ENCODE measurements around the gene FSHR.

FSHR gene

GRCh38 chr2:49068613-49069012 is 85.7 kb downstream of the FSHR start:
- H3K27ac Mint-ChIP-seq, result no peak overlapping the region
- H3K9me3 Mint-ChIP-seq (ENCODE audit: low read depth), result peaks cover 3% of the 10 kb centered on the region
- H3K4me3 Mint-ChIP-seq, result no peak overlapping the region
- H3K27me3 Mint-ChIP-seq, result no peaks in the 10 kb centered on the region
- no peaks in the 10 kb centered on the region for H3K4me1 Mint-ChIP-seq (ENCODE audit: low read depth)
- H3K36me3 Mint-ChIP-seq, result no peaks in the 10 kb centered on the region

GRCh38 chr2:49067971-49068370 is 86.3 kb downstream of the FSHR start:
- Mint-ChIP-seq H3K4me3 (no peak overlapping the region), H3K27me3 (no peaks in the 10 kb centered on the region), H3K36me3 (no peaks in the 10 kb centered on the region), H3K9me3 (ENCODE audit: low read depth) (peaks cover 3% of the 10 kb centered on the region), H3K27ac (no peak overlapping the region), H3K4me1 (ENCODE audit: low read depth) (no peaks in the 10 kb centered on the region)

- Mint-ChIP-seq H3K4me3 (no peak overlapping the region), H3K4me1 (ENCODE audit: low read depth) (no peaks in the 10 kb centered on the region), H3K27me3 (no peaks in the 10 kb centered on the region), H3K36me3 (no peaks in the 10 kb centered on the region), H3K9me3 (ENCODE audit: low read depth) (peaks cover 16% of the 10 kb centered on the region), H3K27ac (no peak overlapping the region)
These were observed 101.2 kb downstream of the FSHR start for GRCh38 chr2:49053156-49053555.

GRCh38 chr2:49050265-49050664 is 104.0 kb downstream of the FSHR start:
- Mint-ChIP-seq H3K36me3 (no peaks in the 10 kb centered on the region), H3K27me3 (no peaks in the 10 kb centered on the region), H3K4me3 (no peak overlapping the region), H3K9me3 (ENCODE audit: low read depth) (no peaks in the 10 kb centered on the region), H3K4me1 (ENCODE audit: low read depth) (no peaks in the 10 kb centered on the region), H3K27ac (no peak overlapping the region)

GRCh38 chr2:49049161-49049560 is 105.2 kb downstream of the FSHR start:
- H3K36me3 Mint-ChIP-seq, result no peaks in the 10 kb centered on the region
- no peaks in the 10 kb centered on the region for H3K27me3 Mint-ChIP-seq
- no peak overlapping the region for H3K27ac Mint-ChIP-seq
- H3K9me3 Mint-ChIP-seq (ENCODE audit: low read depth), result no peaks in the 10 kb centered on the region
- no peak overlapping the region for H3K4me3 Mint-ChIP-seq
- no peaks in the 10 kb centered on the region for H3K4me1 Mint-ChIP-seq (ENCODE audit: low read depth)

- H3K4me3 Mint-ChIP-seq, result no peak overlapping the region
- no peak overlapping the region for H3K27ac Mint-ChIP-seq
- no peaks in the 10 kb centered on the region for H3K36me3 Mint-ChIP-seq
- no peaks in the 10 kb centered on the region for H3K27me3 Mint-ChIP-seq
- H3K4me1 Mint-ChIP-seq (ENCODE audit: low read depth), result no peaks in the 10 kb centered on the region
- H3K9me3 Mint-ChIP-seq (ENCODE audit: low read depth), result no peaks in the 10 kb centered on the region
These were observed 109.2 kb downstream of the FSHR start for GRCh38 chr2:49045083-49045482.

GRCh38 chr2:49044350-49045079 is 109.8 kb downstream of the FSHR start:
- Mint-ChIP-seq H3K4me1 (ENCODE audit: low read depth) (no peaks in the 10 kb centered on the region), H3K4me3 (no peak overlapping the region), H3K27ac (no peak overlapping the region), H3K27me3 (no peaks in the 10 kb centered on the region), H3K36me3 (no peaks in the 10 kb centered on the region), H3K9me3 (ENCODE audit: low read depth) (no peaks in the 10 kb centered on the region)

- no peaks in the 10 kb centered on the region for H3K36me3 Mint-ChIP-seq
- no peaks in the 10 kb centered on the region for H3K9me3 Mint-ChIP-seq (ENCODE audit: low read depth)
- no peak overlapping the region for H3K4me3 Mint-ChIP-seq
- no peaks in the 10 kb centered on the region for H3K4me1 Mint-ChIP-seq (ENCODE audit: low read depth)
- no peak overlapping the region for H3K27ac Mint-ChIP-seq
- H3K27me3 Mint-ChIP-seq, result no peaks in the 10 kb centered on the region
These were observed 110.8 kb downstream of the FSHR start for GRCh38 chr2:49043405-49043982.

GRCh38 chr2:49042488-49042887 is 111.8 kb downstream of the FSHR start:
- no peaks in the 10 kb centered on the region for H3K9me3 Mint-ChIP-seq (ENCODE audit: low read depth)
- H3K27ac Mint-ChIP-seq, result no peak overlapping the region
- H3K4me1 Mint-ChIP-seq (ENCODE audit: low read depth), result no peaks in the 10 kb centered on the region
- H3K27me3 Mint-ChIP-seq, result no peaks in the 10 kb centered on the region
- no peaks in the 10 kb centered on the region for H3K36me3 Mint-ChIP-seq
- H3K4me3 Mint-ChIP-seq, result no peak overlapping the region

- no peaks in the 10 kb centered on the region for H3K36me3 Mint-ChIP-seq
- no peak overlapping the region for H3K4me3 Mint-ChIP-seq
- H3K9me3 Mint-ChIP-seq (ENCODE audit: low read depth), result no peaks in the 10 kb centered on the region
These were observed 113.3 kb downstream of the FSHR start for GRCh38 chr2:49041061-49041460.

GRCh38 chr2:49037197-49037596 is 117.1 kb downstream of the FSHR start:
- H3K27me3 Mint-ChIP-seq, result no peaks in the 10 kb centered on the region
- H3K27ac Mint-ChIP-seq, result no peak overlapping the region
- no peaks in the 10 kb centered on the region for H3K36me3 Mint-ChIP-seq
- H3K4me1 Mint-ChIP-seq (ENCODE audit: low read depth), result no peaks in the 10 kb centered on the region
- no peak overlapping the region for H3K4me3 Mint-ChIP-seq
- H3K9me3 Mint-ChIP-seq (ENCODE audit: low read depth), result no peaks in the 10 kb centered on the region

More at GRCh38 chr2:49041061-49041460, 113.3 kb downstream of the FSHR start:
- no peaks in the 10 kb centered on the region for H3K4me1 Mint-ChIP-seq (ENCODE audit: low read depth)
- no peak overlapping the region for H3K27ac Mint-ChIP-seq
- no peaks in the 10 kb centered on the region for H3K27me3 Mint-ChIP-seq

GRCh38 chr2:49035481-49035880 is 118.8 kb downstream of the FSHR start:
- no peak overlapping the region for H3K4me3 Mint-ChIP-seq
- no peaks in the 10 kb centered on the region for H3K36me3 Mint-ChIP-seq
- no peaks in the 10 kb centered on the region for H3K27me3 Mint-ChIP-seq
- H3K4me1 Mint-ChIP-seq (ENCODE audit: low read depth), result no peaks in the 10 kb centered on the region
- no peak overlapping the region for H3K27ac Mint-ChIP-seq
- H3K9me3 Mint-ChIP-seq (ENCODE audit: low read depth), result no peaks in the 10 kb centered on the region

GRCh38 chr2:49033394-49034185 is 120.7 kb downstream of the FSHR start:
- Mint-ChIP-seq H3K4me1 (ENCODE audit: low read depth) (no peaks in the 10 kb centered on the region), H3K4me3 (no peak overlapping the region), H3K9me3 (ENCODE audit: low read depth) (no peaks in the 10 kb centered on the region), H3K27ac (no peak overlapping the region), H3K27me3 (no peaks in the 10 kb centered on the region), H3K36me3 (no peaks in the 10 kb centered on the region)

- Mint-ChIP-seq H3K4me3 (no peak overlapping the region), H3K4me1 (ENCODE audit: low read depth) (no peaks in the 10 kb centered on the region), H3K9me3 (ENCODE audit: low read depth) (no peaks in the 10 kb centered on the region), H3K27ac (no peak overlapping the region), H3K27me3 (no peaks in the 10 kb centered on the region), H3K36me3 (no peaks in the 10 kb centered on the region)
These were observed 121.4 kb downstream of the FSHR start for GRCh38 chr2:49032936-49033335.

- no peaks in the 10 kb centered on the region for H3K36me3 Mint-ChIP-seq
- no peaks in the 10 kb centered on the region for H3K4me1 Mint-ChIP-seq (ENCODE audit: low read depth)
- H3K27ac Mint-ChIP-seq, result no peak overlapping the region
- H3K27me3 Mint-ChIP-seq, result no peaks in the 10 kb centered on the region
- H3K9me3 Mint-ChIP-seq (ENCODE audit: low read depth), result no peaks in the 10 kb centered on the region
- no peak overlapping the region for H3K4me3 Mint-ChIP-seq
These were observed 122.2 kb downstream of the FSHR start for GRCh38 chr2:49032126-49032525.

Measured in activated naive CD8-positive, alpha-beta T cell (primary cell).